Limb (tissue), 2 donors: ENCODE data around the gene HPCA.
A peak's percentile ranks its signal among the peaks of the same experiment; 100 is the strongest.
"Not testable (repeated sequence)": the region's sequence is repeated elsewhere in the genome, so short reads cannot be mapped to it uniquely, and the experiment has no call there.

Experiments
- DNase-seq, 2 donors: peaks; one replicate each; pipeline ENCODE4 v3.0.0-alpha.2; 2016; ENCODE audit errors: extremely low spot score in 2 of 2

HPCA gene

DNA sequence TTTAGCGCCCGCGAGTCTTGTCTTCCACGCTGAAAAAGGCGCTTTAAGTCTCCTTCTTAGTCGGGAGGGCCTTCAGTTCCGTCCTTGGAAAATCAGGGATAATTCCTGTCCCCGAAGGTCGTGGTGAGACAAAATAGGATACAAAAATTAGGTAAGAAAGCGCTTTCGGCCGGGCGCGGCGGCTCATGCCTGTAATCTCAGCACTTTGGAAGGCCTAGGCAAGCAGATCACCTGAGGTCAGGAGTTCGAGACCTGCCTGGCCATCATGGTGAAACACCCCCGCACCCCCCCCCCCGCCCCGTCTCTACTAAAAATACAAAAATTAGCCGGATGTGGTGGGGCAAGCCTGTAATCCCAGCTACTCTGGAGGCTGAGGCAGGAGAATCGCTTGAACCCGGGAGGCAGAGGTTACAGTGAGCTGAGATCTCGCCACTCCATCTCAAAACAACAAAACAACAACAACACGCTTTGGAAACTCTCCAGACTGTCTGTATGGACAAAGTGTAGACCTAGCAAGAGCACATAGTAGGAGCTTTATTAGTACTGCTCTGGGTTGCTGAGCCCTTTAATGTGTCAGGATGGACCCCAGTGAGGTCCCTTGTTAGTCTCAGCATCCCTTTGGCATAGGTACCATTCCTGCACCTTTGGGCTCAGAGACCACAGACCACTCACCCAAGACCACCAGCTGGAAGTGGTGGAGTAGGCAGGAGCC lies 15.7 kb downstream of the HPCA start:
- no peak for DNase-seq

DNA sequence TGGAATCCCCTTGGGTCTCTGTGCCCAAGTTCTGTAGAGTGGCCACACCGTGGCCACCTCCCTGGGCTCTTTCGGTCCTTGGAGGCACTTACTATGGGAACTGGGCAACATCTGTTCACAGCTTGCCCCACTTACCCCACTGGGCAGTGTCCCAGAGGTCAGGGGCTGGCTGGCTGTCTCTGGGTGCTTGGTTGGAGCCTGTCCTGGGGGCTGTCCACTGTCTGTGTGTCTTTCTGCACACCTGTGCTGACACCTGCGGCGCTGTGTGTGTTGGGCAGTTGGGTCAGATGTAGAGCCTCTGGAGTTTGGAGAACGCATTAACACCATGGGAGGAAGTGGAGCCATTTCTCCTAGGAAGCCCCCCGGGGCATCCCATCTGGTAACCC lies 16.2 kb downstream of the HPCA start:
- DNase-seq: no peak

DNA sequence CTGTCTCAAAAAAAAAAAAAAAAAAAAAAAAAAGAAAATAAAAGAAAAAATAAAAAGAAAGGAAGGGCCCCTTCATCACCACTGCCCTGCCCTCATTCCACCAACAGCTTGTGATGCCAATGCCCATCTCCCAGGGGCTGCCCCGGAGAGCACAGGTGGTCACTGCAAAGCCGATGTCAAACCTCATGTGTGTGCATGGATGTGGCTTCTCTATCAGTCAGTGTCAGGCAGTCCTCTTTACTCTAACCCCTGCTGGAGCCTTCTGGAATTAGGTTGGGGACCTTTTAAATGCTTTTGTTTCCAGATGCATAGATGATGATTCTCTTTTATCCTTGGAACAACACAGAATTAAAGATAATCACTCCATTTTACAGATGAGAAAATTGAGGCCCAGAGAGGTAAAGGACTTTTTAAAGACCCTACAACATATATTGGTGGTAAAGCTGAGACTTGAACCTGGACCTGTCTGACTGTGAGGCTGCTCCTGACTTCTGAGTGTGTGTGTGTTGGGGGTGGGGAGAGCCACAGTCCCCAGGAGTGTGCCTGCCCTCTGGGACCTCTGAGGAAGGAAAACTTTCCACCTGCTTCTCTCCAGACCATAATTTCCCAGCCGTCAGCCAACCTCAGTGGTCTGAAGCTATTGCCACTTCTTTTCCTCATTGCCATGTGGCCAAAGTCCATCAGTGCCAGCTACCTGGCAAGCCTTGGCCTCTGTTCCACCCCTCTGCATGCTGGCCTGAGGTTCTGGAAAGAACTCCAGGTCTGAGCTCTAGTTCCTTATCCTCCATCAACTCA lies 17.9 kb downstream of the HPCA start:
- no peak for DNase-seq

DNA sequence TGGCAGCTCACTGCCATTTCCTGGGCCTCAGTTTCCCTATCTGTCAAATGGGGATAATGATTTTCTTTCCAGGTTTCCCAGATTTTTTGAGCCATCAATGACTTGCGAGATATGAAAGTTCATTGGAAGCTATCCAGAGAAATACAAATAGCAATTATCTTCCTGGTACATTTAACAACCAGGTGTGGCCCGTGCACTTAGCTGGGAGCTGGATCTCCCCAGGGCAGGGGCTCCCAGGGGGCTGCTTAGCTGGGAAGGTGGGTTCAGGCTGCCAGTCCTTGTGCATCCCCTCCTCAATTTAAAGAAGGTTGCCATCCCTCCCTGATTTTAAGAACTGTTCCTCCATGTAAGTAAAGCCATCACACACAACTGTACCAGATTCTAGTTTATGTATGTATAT lies 18.5 kb downstream of the HPCA start:
- DNase-seq: no peak

DNA sequence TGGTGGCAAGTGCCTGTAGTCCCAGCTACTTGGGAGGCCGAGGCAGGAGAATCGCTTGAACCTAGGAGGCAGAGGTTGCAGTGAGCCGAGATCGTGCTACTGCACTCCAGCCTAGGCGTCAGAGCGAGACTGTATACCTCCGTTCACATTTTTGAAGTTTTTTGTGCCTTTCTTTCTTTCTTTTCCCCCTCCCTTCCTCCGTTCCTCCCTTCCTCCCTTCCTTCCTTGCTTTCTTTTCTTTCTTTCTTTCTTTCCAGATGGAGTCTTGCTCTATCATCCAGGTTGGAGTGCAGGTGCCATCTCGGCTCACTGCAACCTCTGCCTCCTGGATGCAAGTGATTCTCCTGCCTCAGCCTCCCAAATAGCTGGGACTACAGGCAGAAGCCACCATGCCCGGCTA lies 19.3 kb downstream of the HPCA start:
- DNase-seq: not testable (repeated sequence)

DNA sequence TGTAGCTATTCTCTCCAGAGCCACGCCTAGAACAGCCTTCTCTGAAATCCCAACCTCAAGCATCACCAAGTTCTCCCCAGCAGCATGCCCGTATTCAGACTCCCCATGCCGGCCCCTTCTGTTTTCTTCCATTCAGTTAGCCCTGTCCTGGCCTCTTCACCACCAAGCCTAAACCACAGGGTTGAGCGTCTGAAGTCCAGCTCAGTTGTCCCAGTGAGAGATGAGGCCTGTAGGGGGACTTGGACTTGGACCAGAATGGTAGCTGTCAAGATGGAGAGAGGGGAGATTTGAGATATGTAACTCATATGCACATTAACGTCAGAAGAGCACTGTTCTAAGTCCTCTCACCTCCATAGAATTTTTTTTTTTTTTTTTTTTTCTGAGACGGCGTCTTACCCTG lies 20.4 kb downstream of the HPCA start:
- no peak for DNase-seq

DNA sequence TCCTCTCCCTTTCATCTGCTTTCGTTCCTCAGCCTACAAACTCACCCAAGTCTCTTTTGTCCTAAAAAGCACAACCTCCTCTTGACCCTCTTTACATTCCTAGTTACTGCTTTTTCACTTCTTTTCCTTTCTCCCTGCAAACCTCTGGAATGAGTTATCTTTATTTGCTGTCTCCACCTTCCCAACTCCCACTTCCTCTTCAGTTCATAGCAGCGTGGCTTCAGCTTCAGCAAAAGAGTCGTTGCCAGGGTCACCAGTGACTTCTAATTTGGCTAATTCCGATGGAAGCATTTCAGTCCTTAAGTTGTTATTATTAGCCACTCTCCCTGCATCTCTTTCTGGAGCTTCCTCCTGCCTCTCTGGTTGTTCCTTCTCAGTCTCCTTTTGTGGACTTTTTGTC lies 21.1 kb downstream of the HPCA start:
- no peak for DNase-seq

DNA sequence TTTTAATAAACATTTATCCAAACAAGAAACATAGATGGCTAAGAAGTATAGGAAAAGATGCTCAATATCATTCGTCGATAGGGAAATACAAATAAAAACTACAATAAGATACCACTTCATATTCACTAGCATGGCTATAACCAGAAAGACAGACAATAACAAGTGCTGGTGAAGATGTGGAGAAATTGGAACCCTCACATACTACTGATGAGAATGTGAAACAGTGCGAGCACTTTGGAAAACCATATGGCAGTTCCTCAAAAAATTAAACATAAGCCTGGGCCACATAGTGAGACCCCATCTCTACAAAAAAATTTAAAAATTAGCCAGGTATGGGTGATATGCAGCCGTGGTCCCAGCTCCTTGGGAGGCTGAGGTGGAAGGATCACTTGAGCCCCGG lies 24.0 kb downstream of the HPCA start:
- DNase-seq: no peak

DNA sequence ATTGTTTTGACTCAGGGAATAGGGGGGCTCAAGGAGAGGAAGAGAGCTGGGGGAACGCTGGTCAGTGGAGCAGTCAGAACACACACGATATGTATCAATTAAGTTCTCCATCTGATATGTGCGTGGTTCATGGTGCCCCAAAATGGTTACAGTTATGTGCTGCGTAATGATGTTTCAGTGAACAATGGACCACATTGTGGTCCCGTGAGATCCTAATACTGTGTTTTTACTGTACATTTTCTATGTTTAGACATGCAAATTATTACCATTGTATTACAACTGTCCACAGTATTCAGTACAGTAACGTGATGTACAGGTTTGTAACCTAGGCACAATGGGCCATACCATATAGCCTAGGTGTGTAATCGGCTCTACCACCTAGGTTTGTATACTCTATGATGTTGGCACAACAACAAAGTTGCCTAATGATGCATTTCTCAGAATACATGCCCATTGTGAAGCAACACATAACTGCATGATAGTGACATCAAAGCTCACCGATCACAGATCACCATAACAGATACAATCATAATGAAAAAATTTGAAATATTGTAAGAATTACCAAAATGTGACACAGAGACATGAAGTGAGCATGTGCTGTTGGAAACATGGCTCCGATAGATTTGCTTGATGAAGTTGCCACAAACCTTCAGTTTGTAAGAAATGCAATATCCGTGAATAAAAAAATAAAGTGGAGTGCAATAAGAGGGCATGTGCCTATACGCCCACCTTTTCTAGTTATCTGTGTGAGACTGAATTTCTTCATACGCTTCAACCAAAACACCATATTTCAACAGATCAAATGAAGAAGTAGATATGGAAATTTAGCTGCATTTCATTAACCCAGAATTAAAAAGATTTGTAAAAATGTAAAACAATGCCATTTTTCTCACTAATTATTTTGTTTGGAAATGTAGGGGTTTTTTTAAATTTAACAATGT lies 29.7 kb downstream of the HPCA start:
- no peak for DNase-seq

DNA sequence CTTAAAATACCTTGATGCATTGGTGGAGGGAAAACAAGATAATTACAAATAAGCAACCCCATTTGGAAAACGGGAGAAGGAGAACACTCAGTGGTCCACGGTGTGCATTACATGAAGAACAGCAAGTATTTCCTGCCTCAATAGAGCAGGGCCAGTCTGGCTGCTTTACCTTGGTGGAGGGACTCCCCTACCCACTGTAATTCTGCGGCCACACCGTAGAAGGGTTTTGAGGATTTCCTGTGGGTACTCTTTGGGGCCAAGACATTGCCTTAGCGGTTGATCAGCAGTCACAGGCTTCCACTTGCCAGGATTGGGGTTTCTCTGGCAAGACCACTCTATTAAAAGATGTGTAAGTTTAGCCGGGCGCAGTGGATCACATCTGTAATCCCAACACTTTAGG lies 31.2 kb downstream of the HPCA start:
- no peak for DNase-seq

DNA sequence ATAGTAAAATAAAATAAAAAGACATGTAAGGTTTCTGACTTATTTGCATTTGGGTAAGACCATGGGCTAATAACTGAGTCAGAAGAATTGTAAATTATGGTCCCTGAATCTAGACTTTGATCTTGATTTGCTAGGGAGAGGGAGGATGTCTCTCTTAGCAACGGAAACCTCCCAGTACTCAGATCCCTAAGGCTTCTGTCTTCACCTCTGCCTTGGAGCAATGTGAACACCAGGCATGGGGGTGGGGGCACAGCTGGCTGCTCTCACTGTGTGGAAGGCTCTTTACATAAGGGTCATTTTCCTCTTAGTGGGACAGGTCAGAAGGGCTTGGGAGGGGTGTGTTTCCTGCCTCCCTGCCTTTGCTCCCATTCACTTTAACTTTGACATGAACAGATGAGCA lies 31.9 kb downstream of the HPCA start:
- DNase-seq: no peak

DNA sequence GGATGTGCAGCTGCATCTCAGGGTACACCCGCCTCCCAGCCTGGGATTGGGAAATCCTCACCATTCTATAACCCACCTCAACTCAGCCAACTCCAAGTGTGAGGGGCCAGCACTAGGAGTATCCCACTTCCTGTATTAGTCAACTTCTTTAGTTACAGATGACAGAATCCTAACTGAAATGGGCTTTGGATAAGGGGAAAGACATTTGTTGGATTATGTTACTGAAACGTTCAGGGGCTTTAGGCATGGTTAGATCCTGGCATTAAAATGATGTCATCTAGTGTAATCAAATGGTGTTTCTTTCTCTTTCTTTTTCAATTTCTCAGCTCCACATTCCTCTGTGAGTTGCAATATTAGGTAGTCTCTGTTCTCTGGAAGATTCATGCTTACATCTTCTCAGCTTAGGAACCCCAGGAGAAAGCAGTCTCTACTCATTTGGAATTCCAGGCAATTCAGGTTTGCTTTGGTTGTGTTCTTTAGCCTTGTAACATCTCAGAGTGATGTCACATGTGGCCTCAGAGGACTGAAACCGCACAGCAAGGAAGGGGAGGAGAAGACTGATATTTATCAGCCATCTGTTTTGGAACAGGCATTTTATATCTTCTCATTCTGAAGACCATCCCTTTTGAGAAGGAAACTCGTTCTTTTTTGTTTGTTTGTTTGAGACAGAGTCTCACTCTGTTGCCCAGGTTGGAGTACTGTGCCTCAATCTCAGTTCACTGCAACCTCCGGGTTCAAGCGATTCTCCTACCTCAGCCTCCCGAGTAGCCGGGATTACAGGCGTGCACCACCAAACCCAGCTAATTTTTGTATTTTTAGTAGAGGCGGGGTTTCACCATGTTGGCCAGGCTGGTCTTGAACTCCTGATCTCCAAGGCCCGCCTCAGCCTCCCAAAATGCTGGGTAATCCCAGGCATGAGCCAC lies 33.8 kb downstream of the HPCA start:
- DNase-seq: no peak

DNA sequence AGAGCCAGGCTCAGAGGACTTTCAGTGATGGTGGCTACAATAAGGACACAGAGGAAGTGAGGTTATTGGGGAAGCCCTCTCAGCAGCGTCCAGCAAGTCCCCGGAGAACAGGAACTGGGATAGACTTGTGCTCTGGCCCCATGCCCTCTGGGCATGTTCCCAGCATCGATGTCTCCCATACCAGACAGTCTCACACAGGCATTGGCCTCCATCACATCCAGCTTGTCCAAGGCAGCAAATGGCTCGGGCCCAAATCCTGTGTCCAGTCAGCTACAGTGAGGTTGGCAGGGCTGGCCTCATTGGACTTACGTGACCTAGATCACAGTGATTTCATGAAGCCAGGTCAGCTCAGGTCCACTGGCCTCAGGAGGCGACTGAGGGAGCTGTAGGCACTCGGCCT lies 34.5 kb downstream of the HPCA start:
- no peak for DNase-seq

DNA sequence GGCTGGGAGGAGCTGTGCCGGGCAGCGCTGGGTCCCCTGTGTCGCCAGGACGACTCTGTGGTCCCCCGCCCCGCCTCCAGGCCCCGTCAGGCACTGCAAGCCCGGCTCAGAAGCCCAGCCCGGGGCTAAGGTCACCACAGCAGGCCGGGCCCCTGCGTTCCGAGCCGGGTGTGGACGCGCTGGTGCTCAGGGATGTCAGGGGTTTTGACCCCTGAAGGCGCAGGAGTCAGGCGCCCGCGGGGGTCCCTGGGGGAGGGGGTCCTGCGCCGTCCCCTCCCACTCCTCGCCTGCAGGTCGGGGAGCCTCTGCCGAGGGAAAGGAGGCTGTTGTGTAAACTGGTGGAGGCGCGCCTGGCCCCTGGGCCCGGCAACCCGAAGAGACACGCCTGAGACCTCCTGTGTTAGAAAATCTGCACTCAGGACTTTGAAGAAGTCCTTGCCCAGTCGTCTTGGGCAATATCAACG lies 38.6 kb downstream of the HPCA start:
- DNase-seq: peak in 1 of 2 donors; percentile 40

DNA sequence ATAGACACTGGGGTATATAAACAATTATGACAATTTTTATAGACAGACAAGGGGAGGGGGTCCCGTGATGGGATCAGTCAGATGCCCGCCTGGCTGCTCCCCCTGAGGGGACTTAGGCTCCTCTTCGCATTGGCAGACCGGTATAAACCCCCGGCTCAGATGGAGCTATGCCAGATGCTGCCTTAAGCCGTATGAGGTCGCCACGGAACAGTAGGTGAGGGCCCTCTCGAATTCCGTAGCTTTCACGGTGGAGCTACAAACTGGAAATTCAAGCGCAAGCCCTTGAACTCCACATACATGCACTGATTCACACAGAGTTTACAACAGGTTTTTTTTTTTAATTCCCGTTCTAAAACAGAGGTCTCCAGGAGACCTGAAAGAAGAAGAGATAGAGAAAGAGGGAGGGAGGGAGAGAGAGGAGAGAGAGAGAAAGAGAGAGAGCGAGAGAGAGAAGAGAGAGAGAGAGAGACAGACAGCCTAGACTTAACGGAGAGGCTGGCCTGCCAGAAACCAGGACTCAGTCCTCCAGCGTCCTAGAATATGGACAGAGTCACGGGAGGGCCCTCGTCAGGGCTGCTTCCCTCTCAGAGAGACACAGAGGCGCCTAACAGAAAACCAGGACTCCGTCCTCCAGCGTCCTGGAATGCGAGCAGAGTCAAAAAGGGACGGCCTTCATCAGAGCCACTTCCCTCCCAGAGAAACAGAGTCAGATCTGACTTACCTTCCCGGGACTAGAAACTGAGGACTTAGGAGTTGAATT lies 39.3 kb downstream of the HPCA start:
- peak in 1 of 2 donors; percentile 53 for DNase-seq

DNA sequence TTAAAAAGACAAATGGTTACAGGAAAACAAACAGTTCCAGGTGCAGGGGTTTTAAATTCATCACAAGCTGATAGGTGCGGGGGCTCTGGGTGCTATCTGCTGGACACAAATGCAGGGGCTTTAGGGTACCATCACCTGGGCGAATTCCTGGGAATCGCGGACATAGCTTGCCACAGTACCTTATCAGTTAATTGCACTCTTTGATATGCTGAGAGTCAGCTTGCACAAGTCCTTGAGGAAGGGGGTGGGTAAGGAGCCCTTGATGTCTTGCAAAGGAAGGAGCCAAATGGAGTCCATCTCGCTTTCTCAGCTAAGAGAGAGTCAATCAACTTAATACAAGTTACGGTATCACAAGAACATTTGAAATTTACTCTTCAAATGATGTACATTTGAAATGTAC lies 40.3 kb downstream of the HPCA start:
- DNase-seq: no peak

DNA sequence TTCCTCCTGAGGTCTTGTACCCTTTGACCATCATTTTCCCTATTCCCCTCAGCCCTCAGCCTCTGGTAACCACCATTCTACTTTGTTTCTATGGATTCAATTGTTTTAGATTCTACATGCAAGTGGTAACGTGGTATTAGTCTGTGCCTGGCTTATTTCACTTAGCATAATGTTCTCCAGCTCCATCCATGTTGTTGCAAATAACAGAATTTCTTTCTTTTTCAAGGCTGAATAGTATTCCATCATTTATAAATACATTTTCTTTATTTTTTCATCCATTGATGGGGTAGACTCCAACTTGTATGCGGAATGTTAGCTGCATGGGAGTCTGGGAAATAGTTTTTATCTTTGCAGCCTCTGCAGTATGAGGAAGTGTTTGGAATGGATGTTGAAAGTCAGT lies 41.1 kb downstream of the HPCA start:
- DNase-seq: no peak

DNA sequence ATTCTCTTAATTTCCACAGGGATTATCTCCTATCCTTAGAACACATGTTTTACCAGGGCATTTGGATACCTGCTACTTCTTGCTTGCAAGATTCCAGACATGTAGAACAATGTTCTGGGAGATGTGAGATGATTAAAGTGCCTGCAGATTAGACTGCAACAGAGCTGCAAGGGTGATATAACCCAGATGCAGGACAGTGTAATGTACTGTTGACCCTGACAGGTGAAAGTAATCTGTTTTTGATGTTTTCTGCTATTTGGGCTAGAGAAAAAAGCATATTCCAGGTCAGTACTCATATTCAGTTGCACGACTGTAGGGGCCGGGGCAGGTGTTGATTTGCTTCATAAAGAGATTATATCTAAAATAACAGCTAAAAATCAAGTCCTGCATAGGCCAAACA lies 42.0 kb downstream of the HPCA start:
- no peak for DNase-seq

DNA sequence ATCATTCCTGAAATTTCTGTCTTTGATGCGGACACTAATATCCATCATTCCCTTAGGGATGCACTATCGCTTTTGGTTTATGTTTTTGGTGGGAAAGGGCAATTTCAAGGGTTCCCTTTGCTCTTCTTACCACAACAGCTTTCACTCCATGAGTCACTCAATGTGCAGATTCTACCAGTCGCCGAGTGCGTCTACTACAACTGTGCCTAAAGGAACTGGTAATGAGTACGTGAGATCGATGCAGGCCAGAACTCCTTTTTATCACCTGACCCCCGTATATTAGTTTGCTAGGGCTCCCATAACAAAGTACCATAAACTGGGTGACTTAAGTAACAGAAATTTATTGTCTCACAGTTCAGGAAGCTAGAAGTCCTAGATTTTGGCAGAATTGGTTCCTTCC lies 42.4 kb downstream of the HPCA start:
- no peak for DNase-seq

DNA sequence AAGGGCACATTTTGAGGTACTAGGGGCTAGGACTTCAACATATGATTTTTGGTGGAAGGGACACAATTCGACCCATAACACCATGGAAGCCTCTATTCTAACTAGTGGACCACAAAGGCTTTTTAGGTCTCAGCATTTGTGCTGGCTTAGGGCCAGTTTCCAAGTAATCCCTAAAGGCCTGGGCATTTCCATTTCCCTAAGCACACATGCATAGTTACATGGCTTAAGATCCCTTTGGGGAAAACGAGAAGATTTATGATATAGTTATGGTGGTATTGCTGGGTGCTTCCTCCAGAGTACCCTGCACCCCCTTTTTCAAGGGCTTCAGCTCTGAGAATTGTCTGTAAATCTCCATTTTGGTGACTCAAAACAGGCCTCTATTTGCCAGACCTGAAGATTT lies 43.1 kb downstream of the HPCA start:
- DNase-seq: no peak
